GM10248 (cell line): ENCODE results near the gene COL15A1.

Source experiments
- CTCF ChIA-PET: fragments of 300-600 bp; sonication (Branson Sonifier 250); formaldehyde crosslinking; extraction: SDS; loops from one replicate; lab custom pipeline; 2021; ENCODE audit warnings: antibody characterized with exemption; lab: Yijun Ruan, JAX
- POLR2A ChIA-PET: fragments of 350-650 bp; sonication (Branson Sonifier 250); formaldehyde crosslinking; extraction: SDS; loops from one replicate; lab custom pipeline; 2020; ENCODE audit warnings: antibody characterized with exemption; lab: Yijun Ruan, JAX
- DNase-seq: peaks from one replicate; pipeline ENCODE4 v3.0.0; 2012; ENCODE audit errors: extremely low spot score
- TF ChIP-seq, protein P1 (sequence below): IDR thresholded peaks from 2 replicates; pipeline ENCODE4 v1.5.1; 2012; ENCODE audit warnings: mild to moderate bottlenecking, low read depth; ENCODE audit errors: extremely low read depth, missing control alignments, control extremely low read depth

COL15A1 gene

DNA sequence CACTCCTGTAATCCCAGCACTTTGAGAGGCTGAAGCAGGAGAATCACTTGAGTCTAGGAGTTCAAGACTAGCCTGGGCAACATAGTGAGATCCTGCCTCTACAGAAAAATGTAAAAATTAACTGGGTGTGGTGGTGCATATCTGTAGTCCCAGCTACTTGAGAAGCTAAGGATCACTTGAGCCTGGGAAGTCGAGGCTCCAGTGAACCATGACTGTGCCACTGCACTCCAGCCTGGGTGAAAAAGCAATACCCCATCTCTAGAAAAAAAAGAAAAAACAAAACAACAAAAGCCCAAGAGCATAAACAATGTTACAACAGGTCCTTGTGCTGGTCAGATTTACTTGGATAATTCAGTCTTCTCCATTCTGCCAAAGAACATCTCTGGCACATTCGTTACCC is 116.9 kb downstream of the COL15A1 start:
- TF ChIP-seq, protein P1, sequence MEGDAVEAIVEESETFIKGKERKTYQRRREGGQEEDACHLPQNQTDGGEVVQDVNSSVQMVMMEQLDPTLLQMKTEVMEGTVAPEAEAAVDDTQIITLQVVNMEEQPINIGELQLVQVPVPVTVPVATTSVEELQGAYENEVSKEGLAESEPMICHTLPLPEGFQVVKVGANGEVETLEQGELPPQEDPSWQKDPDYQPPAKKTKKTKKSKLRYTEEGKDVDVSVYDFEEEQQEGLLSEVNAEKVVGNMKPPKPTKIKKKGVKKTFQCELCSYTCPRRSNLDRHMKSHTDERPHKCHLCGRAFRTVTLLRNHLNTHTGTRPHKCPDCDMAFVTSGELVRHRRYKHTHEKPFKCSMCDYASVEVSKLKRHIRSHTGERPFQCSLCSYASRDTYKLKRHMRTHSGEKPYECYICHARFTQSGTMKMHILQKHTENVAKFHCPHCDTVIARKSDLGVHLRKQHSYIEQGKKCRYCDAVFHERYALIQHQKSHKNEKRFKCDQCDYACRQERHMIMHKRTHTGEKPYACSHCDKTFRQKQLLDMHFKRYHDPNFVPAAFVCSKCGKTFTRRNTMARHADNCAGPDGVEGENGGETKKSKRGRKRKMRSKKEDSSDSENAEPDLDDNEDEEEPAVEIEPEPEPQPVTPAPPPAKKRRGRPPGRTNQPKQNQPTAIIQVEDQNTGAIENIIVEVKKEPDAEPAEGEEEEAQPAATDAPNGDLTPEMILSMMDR = no peak
- CTCF ChIA-PET = no interaction called here
- POLR2A ChIA-PET = no interaction called here
- DNase-seq = no peak

DNA sequence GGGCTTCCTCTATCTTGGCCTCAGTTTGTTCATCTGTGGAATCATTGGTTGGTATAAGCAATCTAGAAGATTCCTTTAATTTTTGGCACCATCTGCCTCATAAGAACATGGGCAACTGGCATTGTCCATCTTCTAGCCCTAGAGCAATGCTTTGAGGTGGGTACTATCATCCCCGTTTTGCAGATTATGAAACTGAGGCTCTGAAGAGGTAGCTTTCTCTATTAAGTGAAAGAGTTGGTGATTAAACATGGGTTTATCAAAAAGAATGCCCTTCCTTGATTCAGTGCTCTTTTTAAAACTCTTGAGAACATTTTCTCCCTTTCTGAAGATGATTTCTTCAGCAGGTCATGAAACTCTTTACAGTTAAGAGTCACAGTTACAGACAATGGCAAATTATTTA is 118.8 kb downstream of the COL15A1 start:
- CTCF ChIA-PET = no interaction called here
- no peak for DNase-seq
- POLR2A ChIA-PET = no interaction called here
- TF ChIP-seq, protein P1 = no peak

DNA sequence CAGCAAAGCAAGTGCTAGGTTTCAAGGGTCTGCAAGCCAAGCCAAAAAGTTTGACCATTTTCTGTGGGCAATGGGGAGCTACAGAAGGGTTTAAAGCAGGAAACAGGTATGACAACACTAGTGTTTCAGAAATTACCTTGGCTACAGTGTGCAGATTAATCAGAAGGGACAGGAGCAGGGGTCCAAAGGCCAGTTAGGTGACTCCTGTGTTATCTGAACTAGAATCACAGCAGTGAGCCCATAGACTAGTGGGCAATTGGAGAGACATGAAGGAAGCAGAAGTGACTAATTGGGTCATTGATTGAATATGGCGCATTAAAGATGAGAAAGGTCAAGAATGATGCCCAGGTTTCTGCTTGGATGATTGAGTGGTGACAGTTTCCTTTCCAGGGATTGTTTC is 119.8 kb downstream of the COL15A1 start:
- POLR2A ChIA-PET = no interaction called here
- CTCF ChIA-PET = interaction anchor here (0.8 kb wide), 1 partner anchor 10 kb away, joined by 5 read pairs; no protein-coding TSS in a partner anchor
- TF ChIP-seq, protein P1 = no peak
- DNase-seq = no peak

DNA sequence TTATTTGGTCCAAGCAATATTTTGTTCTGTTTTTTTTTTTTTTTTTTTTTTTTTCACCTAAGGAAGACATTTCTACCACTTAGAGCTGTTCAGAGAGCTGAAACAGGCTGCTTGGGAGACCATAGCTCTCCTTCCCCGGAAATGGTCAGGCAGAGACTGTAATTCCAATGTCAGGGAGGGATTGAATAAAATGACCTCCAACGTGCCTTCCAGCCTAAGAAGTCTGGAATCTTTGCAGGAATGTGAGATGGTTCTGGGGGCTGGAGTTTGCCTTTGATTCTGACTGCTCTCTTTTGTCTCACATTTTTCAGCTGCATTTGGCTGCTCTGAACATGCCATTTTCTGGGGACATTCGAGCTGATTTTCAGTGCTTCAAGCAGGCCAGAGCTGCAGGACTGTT is 122.9 kb downstream of the COL15A1 start:
- TF ChIP-seq, protein P1 = no peak
- POLR2A ChIA-PET = interaction anchor here (0.5 kb wide), 1 partner anchor 37 kb away, joined by 3 read pairs; no protein-coding TSS in a partner anchor
- no peak for DNase-seq
- CTCF ChIA-PET = interaction anchor here (1.0 kb wide), 1 partner anchor 17 kb away, joined by 3 read pairs; no protein-coding TSS in a partner anchor

DNA sequence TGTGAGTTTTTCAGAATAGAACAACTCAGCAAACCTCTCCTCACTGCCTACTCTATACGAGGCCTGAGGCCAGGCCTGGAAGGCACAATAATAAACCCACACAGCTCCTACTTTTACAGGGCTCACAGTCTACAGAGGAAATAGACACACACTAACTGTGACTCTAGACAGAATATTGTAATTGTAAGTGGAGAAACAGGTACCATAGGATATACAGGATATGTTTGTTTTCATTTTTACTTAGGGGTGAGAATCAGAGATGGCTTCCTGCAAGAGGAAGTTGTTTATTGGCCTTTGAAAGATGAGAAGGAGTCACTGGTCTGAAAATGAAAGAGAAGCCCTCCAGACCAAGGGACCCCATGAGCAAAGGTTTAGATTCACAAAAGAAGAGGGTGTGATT is 125.4 kb downstream of the COL15A1 start:
- DNase-seq = no peak
- TF ChIP-seq, protein P1 = no peak
- ChIA-PET POLR2A (no interaction called here), CTCF (interaction anchor here (1.1 kb wide), 1 partner anchor 72 kb away, joined by 4 read pairs; no protein-coding TSS in a partner anchor)

DNA sequence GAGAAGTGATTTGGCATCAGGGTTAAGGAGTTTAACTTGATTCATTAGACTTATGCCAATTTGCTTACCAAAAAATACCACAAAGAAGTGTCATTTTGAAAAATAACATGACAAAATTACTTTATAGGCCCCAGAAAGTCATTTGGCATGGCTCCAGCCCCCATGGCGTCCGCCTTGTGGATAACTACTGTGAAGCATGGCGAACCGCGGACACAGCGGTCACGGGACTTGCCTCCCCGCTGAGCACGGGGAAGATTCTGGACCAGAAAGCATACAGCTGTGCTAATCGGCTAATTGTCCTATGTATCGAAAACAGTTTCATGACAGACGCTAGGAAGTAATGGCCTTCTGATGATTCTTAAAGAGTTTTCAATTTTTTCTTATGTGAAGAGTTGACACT is 125.8 kb downstream of the COL15A1 start:
- POLR2A ChIA-PET = no interaction called here
- no peak for DNase-seq
- TF ChIP-seq, protein P1 = no peak
- CTCF ChIA-PET = no interaction called here
